NCI-H748 (cell line): Measurements from ENCODE around the gene CNTNAP2.

Source experiments
- DNase-seq: peaks from one replicate; lab custom pipeline; 2025; ENCODE audit not compliant: unreplicated experiment; lab: John Stamatoyannopoulos, UW

Gene CNTNAP2

DNA sequence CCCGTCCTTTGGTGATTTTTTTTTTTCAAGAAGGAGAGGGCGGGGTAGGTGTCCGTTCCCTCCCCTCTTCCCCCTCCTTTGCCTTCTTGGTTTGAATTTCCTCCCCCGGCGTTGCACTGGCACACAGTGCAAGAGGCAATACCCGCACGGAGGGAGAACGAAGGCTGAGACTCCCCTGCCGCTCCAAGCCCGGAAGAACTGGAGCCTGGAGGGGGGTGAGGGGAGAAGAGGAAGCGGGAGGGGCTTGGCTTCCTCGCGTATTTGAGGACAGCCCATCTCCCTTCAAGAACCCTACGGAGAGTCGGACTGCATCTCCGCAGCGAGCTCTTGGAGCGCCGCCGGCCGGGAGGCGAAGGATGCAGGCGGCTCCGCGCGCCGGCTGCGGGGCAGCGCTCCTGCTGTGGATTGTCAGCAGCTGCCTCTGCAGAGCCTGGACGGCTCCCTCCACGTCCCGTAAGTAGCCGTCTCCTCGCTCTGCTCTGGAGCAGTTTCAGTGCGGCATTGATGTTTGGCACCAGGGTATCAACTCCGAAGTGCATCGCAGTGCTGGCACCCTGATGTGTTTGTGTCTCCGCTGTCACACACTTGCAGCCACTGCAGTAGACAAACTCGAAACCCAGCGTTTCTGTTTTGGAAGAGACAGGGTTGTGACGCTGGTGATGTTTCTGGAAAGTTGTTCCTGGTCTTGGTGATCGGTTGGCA, at the start of gene CNTNAP2:
TSS of gene CNTNAP2 (plus strand) at position 281 of the 702 bp plus-strand sequence. CDS start at position 357, 76 bp downstream.
- DNase-seq: peak; percentile 85

DNA sequence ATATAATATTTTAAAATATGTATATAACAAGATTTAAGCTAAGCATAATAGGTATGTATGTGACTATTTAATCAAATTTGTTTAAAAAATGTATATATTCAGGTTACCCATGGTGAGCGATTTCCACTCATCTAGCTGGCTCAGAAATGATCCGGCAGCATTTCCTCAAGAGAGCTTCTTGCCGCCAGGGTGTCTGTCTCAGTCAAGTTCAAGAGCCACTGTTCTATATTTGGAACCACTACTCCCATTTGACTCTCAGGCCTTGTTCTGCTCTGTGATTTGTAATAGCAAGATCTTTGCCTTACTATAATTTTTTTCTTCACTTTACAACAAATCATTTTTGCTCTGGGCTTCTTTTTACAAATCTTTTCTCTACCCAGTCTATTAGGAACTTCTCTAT, 48.7 kb upstream of the CNTNAP2 start:
- no peak for DNase-seq

DNA sequence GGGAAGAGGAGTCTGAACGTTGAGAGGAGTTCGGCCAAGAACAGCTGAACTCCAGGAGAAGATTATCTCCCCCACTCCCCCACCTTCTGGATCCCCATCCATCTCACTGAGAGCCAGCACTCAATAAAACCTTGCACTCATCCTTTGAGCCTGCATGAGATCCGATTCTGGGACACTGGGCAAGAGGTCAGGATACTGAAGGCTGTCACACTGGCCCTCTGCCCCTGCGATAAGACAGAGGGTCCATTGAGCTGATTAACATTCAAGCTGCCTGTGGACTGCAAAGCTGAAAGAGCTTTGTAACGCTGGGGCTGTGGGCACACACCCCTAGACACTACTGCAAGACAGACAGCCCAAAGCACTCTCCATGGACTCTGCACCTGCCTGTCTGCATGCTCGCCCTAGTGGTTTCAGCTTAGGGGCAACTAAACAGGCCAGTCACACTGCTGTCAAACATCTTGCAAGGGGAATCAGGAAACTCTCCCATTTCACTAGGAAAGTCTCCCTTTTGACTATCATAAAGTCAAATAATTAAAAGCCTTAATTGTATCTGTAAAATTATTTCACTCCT, 42.3 kb upstream of the CNTNAP2 start:
- no peak for DNase-seq

DNA sequence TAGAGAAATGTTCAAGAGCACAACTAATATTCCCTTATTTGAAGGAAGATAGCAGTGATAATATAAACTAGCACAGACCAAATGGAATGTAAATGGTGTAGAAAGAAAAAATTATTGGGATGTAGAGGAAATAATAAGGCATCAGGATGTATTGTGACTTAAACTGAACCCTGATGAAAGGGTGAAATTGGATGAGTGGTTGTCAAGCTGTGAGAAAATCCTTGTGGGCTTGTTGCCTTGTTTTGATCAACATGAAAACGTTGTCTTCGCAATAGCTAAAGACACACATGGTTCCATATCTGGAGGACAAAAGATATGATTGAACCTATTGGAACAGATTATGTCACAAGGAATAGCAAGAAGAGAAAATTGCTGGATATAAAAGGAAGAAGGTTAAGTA, 40.3 kb upstream of the CNTNAP2 start:
- DNase-seq: no peak

- no peak for DNase-seq
Observed at GRCh38 chr7:146084086-146084485, 32.5 kb upstream of the CNTNAP2 start.

DNA sequence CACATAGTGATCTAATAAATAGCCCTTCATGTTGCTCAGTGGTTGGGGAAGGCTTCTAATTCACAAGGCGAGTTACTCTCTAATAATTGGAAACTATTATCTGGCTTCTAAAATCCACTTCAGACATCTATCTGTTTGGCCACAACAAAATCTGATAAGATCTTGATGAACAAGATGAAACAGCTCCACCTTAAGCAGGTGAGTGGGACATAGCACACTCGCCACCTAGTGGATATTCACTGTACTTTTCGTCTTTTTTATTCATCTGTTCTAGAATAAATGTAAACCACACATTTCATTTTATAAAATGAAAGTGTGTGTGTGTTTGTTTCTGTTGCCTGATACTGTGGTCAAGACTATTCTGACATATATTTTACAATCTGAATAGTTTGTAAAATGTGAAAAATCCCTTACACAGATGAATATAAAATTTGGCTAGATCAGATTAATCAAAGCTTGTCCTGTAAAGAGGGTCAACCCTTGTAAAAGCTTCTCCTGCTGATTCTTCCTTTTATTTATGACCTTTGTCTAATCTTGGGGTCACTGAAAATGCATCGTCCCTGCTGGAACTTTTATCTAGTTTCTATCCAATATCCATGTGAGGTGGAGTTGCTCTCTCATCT, 26.5 kb upstream of the CNTNAP2 start:
- DNase-seq: peak; percentile 76

GRCh38 chr7:146094356-146094755, 22.2 kb upstream of the CNTNAP2 start:
- no peak for DNase-seq

DNA sequence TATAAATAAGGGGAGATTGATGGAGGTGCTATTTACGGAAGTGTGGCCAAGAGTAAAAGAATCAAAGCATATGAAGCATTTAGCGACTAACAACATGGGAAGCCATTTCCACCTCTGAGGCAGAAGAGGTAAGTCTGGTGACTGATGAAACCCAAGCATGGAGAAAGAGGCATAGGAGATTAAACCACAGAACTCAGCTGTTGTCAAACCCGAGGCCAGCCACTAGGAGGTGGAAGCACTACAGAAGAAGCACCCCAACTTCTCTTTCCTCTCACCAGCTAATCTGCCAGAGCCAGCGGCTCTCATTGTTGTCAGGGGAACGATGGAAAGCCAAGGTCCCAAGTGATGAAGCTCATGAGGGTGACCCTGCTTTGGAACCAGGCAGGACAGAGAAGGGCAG, 19.6 kb upstream of the CNTNAP2 start:
- DNase-seq: peak; percentile 24

DNA sequence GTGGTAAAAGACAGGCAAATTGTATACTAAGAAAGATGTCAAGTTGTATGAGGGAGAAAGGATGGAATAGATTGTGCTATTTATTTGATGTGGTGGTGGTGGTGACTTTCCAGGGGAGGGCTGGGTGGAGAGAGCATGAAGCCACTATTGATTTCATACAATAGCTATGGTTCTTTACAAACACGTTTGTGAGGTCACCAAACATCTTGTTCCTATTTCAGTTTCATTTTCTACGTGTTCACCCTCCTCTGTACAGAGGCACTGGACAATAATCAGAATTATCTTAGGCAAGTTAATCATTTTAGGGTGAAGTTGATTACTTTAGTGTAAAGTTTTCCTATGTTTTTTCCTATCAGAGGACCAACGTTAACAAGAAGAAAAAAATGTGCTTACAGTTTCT, 10.3 kb upstream of the CNTNAP2 start:
- DNase-seq: no peak

DNA sequence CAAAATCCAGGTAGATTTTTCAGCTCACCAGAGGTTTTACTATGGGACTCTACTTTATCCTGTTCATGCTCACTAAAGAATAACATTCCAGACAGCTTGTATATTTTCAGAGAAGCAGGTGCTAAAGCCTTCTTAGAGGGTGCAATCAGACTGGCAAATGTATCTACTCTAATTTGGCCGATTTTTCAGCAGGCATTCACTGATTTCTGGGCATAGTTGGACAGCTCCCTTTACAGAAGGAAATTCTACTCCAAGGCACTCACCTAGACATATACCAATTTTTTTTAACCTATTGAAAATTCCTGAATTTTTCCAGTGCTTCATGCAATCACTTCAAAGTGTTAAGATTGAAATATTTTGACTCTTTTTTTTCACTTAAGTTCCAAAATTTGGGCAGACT, 3.8 kb upstream of the CNTNAP2 start:
- DNase-seq: no peak

DNA sequence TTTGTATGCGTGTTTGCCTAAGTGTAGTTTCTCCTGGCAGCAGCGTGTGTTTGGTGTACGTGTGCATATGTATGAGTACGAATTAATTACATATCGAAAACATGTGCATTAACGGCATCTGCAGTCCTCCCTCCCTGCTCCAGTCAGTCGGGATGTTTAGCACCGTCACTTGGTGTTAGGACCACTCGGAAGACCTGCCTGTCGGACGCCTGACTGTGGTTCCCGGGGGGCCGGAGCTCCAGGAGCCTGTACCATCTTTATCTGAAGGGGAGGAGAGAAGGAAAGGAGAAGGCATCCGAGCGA, 1.1 kb upstream of the CNTNAP2 start:
- peak; percentile 81 for DNase-seq

GRCh38 chr7:146115851-146116520, 615 bp upstream of the CNTNAP2 start:
- DNase-seq: peak; percentile 88

DNA sequence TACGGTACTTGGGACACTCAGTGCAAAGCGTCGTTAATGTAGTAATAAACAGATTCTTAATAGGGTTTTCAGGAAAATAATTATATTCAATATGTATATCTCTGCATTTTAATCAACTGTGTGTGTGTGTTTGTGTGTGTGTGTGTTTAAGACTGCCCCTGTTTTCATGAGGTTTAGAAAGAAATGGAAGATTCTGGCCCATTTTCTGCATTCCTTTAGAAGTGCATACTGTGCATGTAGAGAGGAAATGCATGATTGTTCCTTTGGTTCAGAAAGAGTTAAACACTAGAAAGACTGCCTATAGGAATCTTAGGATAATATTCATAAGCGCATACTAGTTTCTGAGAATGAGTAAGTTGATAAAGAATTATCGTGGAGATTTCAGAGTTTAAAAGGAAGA, 975 bp downstream of the CNTNAP2 start:
- DNase-seq: no peak

DNA sequence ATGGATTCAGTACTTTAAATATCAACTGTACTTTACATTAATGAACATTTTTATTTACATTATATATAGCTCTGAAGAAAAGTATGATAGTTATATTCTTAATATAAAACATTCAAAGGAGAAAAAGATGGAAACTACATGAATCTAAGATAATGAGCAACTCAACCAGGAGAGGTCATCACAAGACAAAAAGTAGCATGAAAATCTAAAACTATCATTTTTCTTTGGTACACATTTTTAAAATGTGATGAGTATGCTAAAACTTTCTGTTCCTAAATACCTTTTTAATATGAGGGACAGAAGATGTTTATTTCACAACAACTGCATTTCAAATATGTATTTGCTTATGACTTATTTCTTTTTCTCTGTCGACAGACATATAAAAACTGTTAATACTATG, 2.4 kb downstream of the CNTNAP2 start:
- no peak for DNase-seq

GRCh38 chr7:146123715-146124114, 7.1 kb downstream of the CNTNAP2 start:
- no peak for DNase-seq

GRCh38 chr7:146126767-146127509, 10.3 kb downstream of the CNTNAP2 start:
- no peak for DNase-seq

- peak; percentile 72 for DNase-seq
Observed at GRCh38 chr7:146129296-146129695, 12.7 kb downstream of the CNTNAP2 start.

- no peak for DNase-seq
Observed at GRCh38 chr7:146129997-146130396, 13.4 kb downstream of the CNTNAP2 start.

DNA sequence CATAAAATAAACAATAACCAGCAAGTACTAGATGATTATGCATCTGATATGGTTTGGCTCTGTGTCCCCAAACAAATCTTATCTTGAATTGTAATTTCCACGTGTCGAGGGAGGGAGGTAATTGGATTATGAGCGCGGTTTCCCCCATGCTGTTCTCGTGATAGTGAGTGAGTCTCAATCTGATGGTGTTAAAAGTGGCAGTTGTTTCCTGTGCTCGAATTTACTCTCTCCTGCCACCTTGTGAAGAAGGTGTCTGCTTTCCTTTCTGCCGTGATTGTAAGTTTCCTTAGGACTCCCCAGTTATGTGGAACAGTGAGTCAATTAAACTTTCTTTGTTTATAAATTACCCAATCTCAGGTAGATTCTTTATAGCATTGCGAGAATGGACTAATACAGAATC, 15.1 kb downstream of the CNTNAP2 start:
- no peak for DNase-seq

DNA sequence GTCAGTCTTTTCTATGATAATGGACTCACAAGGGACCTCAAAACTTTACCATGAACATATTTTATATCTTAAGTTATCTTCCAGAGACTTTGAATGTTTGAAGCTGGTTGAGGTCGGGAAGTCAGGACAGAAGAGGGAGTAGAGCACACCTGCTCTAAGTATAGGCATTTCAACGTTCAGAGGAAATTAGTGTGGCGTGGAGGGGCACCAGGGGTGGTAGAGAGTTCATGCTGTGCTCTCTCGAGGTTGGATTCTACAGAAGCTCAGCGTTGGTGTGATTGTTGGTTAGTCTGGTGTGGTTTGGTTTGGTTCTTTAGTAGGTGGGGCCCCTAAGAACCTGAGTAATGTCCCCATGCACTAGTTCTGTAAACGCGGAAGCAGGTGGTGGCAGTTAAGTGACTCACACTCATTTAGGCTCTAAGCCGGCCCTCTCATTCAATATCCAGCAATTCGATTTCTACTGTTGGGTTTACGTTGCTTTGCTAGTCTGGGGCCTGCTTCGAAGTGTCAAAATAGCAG, 19.8 kb downstream of the CNTNAP2 start:
- no peak for DNase-seq

DNA sequence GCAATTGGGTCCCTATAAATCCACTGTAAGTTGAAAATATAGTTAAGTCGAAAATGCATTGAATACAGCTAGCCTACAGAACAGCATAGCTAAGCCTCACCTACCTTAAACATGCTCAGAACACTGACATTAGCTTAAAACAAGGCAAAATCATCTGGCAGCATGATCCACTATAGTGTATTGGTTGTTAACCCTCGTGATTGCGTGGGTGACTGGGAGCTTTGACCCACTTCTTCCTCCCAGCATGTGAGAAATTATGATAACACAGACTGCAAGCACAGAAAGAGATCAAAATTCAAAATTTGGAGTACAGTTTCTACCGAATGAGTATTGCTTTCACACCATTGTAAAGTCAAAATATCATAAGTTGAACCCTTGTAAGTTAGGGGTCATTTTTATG, 22.3 kb downstream of the CNTNAP2 start:
- DNase-seq: no peak
